GM12873 (cell line): ENCODE data around the gene HTT.

Experiments used
- CTCF ChIP-seq: IDR thresholded peaks from 2 replicates; pipeline ENCODE4 v1.5.1; 2012; ENCODE audit warnings: low read depth, mild to moderate bottlenecking, moderate library complexity, low read length, control low read depth; ENCODE audit not compliant: insufficient read depth; ENCODE audit errors: missing control alignments

Gene HTT

GRCh38 chr4:3074078-3074845 lies at the start of gene HTT, which contains the start of gene HTT-AS:
TSS of gene HTT (plus strand) at chr4:3074681. CDS start at chr4:3074826, 145 bp downstream.
TSS of gene HTT-AS (minus strand) at chr4:3074538.
- no peak for TF ChIP-seq CTCF

- TF ChIP-seq CTCF, result no peak
These were observed 48.6 kb upstream of the HTT start for GRCh38 chr4:3025881-3026280.

GRCh38 chr4:3026540-3026939 lies 47.9 kb upstream of the HTT start:
- TF ChIP-seq CTCF, result no peak

- TF ChIP-seq CTCF, result no peak
These were observed 45.0 kb upstream of the HTT start for GRCh38 chr4:3029464-3029863.

- no peak for TF ChIP-seq CTCF
These were observed 43.7 kb upstream of the HTT start for GRCh38 chr4:3030566-3031356.

- no peak for TF ChIP-seq CTCF
These were observed 43.0 kb upstream of the HTT start for GRCh38 chr4:3031357-3032082.

GRCh38 chr4:3034231-3034630 lies 40.2 kb upstream of the HTT start:
- no peak for TF ChIP-seq CTCF
